GM19455 (cell line): ENCODE measurements around the gene HOXC12.

Experiments
- ATAC-seq: cut with Tn5 transposase; IDR thresholded peaks from one replicate; pipeline ENCODE4 v1.9.1; 2021; ENCODE audit not compliant: unreplicated experiment

The HOXC12 gene

DNA sequence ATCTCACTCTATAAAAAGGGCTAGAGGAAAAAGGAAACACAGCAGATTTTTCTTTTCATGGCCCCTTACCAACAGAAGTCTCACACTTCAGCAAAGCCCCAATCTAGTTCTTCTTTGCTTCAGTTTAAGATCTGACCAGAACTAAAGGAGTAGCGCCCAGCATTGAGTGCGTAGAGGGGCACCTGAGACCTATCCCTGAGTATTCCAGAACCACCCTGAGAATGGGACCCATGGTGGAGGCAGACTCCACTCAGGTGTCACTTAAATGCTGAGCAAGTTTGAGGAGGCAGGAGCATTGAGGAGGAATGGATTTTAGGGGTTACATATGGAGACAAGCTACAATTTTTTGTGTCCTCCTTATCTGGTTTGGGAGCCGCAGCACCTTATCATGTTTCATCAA is 16.4 kb downstream of the HOXC12 start:
- ATAC-seq = no peak

DNA sequence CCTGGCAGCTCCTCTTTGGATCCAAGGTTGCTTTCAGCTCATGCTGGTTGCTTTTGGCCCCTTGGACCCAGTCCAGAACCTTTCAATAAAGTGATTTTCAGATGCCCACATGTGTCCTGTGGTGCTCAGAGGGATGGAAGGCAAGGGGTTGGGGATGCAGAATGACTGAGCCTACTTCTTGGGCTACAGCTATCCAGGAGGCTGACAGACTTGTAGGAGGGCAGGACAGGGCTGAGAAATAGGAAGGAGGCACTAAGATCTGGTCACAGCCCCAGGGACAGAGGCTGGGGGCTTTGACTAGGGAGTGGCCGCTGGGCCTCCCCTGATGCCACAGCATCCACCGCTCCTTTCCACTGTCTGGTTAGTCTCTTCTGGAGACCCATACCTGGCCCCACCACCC is 17.0 kb downstream of the HOXC12 start:
- ATAC-seq = no peak

DNA sequence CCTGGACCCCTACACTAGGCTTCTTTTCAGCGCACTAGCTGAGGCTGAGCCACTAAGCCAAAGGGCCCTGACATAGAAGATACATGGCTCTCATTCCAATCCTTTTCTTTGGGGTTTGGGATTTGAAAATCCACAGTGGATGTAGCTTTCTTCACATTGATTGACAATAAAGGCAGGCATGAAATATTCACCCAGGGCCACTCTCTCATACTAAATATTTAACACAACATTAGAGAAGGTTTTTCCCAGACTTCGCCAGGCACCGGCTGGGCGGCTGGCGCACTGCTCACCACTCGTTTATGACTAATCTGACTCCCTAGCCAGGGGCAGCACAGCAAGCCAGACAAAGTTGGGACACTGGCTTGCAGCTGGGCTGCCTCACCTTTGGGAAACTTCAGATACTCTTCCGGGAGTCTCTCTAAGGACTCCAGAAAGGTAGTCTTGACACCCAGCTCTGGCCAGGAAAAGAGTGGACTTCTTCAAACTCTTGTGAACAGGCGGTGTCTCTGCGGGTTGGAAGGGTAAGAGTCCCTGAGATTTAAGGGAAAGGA is 17.5 kb downstream of the HOXC12 start:
- ATAC-seq = no peak

DNA sequence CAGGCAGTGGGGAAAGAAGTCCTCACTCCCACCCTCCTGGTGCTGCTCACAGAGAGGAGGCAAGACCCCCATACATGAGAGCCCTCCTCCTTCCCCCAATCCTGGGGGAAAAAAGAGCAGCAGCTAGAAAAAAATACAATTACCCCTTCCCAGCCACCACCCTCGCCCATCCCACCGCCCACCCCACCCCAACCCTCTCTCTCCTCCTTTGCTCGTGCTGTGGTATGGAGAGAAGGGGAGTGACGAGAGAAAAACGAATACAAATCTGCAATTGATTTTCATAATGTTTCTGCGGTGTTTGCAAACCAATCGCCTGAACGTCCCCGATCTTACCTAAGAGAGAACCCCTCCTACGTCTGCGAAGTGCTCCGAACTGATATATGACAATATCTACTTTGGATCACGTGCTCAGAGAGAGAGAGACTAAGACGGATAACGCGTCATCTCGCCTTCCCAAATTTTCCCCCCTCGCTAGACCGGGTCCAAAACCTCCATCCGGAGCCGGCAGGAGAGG is 18.1 kb downstream of the HOXC12 start, which contains the start of gene HOXC11:
Gene HOXC11, plus strand, starts transcription at position 405 of the 514 bp plus-strand sequence. CDS start 116 bp downstream, outside the sequence.
- no peak for ATAC-seq

DNA sequence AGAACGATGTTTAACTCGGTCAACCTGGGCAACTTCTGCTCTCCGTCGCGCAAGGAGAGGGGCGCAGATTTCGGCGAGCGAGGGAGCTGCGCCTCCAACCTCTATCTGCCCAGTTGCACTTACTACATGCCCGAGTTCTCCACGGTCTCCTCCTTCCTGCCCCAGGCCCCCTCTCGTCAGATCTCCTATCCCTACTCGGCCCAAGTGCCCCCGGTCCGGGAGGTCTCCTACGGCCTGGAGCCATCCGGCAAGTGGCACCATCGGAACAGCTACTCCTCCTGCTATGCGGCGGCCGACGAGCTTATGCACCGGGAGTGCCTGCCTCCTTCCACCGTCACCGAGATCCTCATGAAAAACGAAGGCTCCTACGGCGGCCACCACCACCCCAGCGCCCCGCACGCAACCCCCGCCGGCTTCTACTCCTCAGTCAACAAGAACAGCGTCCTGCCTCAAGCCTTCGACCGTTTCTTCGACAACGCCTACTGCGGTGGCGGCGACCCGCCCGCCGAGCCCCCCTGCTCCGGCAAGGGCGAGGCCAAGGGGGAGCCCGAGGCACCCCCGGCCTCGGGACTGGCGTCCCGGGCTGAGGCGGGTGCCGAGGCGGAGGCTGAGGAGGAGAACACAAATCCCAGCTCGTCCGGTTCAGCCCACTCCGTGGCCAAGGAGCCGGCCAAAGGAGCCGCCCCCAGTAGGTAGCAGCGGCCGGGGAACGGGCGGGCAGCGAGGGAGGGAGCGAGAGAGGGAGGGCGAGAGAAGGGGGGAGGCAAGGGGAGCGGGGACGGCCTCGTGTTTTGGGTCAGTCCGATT is 18.7 kb downstream of the HOXC12 start:
- ATAC-seq = no peak

DNA sequence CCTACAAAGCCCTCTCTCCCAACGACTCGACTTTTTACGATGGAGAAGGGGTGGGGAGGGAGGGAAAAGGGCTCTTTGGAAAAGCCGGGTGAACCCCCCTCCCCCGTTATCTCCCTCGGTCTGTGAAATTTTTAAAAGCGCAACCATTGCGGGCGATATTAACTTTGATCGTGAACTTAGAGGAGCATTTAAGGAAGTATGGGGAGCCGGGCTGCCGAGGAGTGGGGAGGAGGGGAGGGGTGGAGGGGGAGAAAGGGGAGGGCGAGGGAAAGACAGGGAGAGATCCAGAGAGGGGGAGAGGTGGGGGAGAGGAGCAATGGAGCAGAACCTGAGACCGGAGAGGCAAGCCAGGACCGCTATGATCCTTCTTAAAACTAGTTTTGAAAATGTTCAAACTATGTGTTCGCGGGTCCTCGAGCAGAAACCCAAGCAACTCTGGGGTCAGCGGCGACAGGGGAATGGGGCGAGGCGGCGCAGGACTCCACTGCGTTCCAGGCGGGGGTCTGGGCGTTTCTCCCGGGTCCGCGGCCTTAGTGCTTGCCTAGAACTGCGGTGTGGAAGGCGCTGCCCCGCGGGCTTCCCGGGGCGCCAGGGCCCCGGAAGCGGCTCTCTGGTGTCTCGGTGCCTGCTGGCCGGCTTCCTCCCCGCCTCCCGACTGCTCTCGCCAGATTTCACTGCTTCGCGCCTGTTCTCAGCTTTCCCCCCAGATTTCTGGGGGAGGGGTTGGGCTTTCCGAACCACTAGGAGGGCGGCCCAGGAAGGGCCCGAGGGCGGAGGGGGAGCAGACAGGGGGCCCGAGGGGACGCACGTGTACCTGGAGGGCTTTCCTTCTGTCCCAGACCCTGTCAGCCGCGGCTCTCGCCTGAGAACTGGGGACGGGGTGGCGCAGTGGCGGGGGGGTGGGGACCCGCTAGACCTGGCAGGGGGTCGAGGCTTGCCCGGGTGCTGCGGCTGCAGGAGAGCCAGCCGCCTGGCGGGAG is 19.7 kb downstream of the HOXC12 start, which contains the start of gene HOTAIR:
Gene HOTAIR, minus strand, starts transcription at position 871 of the 980 bp plus-strand sequence.
- ATAC-seq = no peak

DNA sequence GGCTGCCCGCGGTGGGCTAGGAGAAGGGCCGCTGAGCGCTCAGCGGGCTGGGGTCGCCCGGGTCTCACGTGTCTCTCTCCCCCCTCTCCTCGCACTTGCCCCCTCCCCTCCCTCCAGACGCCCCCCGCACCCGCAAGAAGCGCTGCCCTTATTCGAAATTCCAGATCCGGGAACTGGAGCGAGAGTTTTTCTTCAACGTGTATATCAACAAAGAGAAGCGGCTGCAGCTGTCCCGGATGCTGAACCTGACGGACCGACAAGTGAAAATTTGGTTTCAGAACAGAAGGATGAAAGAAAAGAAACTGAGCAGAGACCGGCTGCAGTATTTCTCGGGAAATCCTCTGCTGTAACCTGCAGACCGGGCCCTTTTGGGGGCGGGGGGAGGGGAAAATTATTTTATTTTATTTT is 20.4 kb downstream of the HOXC12 start:
- no peak for ATAC-seq

DNA sequence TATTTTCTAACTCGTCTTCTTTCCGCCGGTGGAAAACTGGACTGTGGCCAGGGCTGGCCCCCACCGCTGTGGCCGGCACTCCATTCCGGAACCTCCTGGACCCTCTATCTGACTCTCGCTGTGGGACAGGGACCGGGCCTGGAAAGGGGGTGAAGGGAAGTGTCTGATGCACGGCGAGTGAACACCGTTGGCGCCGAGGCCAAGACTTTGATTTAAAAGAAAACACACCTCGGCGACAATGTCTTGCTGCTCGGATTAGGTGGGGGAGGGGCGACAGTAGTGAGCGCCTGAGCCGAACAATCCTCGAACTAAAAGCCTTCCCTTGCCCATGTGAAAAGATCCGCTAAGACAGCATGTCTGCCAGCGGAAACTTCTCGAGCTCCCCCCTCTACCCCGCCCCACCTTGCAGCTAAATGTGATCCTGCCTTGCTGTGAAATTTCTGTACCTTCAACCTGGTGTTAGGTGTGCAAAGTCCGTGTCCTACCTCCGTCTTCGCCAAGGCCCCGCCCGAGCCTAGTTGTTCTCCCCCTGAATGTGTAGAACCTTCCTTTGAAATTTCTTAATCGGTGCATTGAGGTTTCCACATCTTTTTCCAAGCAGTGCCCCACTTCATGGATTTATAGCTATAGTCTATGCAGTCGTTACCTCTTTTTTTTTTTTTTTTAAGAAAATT is 20.9 kb downstream of the HOXC12 start:
- ATAC-seq = no peak

DNA sequence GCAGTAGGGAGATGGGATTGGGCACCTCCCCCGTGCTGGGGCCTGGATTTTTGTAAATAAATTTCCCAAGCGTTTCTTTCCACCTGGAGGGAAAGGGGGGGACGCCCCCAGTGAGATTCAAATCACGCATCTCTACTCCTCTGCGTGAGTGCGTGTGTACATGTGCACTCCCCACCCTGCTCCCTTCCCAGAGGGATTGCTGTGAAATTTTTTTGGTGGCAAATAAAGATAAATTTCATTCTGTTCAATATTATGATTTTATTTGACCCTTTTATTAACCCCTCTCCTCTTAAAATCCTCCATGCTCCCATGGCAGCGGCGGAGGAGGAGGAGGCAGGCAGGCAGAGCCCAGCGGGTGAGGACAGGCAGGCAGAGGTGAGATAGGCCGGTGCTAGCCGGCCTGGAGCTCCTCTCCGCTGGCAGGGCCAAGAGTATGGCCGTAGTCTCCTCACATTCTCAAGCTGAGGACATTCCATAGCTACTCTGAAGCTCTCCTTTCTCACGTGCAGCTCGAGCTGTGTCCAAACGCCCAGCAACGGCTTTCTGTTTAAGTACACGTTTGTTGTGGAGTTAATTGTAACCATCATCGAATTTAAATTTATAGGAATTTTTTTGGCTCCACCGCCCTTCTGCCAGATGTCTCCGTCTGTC is 21.6 kb downstream of the HOXC12 start:
- no peak for ATAC-seq

DNA sequence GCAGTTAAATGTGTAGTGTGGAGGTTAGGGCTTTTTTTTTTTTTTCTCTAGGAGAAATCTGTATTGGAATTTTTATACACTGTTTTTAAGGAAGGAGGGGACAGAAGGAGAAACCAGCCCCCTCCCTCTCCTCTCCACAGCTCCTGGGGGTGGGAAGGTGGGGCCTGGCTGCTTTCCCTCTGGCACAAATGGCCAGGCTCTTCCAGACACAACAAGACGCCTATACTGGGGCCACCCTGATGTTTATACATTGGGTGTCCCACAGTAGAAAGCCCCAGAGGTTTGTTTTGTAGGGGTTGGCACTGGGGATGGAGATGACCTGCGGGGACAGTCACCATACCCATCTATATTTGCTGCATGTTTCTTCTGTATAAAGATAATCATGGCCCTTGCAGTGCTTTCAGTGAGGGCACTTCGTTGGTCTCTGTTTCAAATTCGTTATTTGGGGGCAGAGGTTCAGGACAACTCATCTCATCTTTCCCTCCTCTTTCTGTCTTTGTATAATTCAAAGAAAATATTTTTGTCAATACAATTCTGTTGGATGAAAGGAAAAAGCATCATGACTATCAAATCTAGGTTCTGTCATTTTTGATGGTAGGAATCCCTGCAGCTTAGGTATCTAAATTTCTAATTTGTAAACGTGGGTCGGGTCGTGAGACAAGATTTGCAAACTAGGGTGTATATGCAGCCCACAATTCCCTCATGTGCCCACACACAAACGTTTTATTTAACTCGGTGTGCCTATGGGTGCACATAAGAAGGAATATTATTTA is 22.3 kb downstream of the HOXC12 start:
- no peak for ATAC-seq

DNA sequence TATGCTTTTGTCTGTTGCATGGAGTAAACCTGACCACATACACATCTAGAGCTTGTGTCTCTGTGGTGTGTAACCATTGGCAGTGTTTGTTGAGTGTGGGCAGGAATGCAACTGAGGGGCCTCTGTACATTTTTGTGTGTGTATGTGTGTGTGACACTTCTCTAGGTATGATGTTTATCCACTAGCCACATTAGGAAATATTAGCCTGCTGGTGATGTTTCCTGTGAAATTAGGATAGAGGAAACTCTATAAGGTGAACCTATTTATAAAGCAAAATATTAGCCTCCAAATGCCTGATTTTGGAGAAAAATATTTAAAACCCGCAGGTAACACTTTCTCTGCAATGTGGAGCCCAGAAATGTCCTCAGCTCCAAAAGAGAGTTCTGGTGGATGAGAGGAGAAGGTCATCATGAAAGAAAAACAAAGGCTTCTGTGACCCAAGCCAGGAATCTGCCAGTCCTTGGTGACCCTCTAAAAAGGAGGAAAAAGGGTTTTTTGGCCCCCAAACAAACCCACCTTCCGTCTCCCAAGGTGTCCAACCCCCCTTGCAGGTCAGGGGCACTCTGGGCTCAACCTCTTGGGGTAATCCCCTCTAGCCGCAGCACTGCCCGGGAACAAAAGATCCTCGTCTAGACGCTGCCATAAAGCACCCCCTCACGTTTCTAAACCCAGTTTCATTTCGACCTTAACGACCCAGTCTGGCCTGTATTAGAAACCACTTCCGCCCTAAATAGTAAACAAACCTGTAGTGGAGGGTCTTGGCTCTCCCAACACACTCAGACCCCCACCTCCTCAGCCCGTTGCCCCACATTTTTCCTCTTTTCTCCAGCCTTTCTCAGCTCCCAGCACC is 23.1 kb downstream of the HOXC12 start:
- ATAC-seq = no peak

DNA sequence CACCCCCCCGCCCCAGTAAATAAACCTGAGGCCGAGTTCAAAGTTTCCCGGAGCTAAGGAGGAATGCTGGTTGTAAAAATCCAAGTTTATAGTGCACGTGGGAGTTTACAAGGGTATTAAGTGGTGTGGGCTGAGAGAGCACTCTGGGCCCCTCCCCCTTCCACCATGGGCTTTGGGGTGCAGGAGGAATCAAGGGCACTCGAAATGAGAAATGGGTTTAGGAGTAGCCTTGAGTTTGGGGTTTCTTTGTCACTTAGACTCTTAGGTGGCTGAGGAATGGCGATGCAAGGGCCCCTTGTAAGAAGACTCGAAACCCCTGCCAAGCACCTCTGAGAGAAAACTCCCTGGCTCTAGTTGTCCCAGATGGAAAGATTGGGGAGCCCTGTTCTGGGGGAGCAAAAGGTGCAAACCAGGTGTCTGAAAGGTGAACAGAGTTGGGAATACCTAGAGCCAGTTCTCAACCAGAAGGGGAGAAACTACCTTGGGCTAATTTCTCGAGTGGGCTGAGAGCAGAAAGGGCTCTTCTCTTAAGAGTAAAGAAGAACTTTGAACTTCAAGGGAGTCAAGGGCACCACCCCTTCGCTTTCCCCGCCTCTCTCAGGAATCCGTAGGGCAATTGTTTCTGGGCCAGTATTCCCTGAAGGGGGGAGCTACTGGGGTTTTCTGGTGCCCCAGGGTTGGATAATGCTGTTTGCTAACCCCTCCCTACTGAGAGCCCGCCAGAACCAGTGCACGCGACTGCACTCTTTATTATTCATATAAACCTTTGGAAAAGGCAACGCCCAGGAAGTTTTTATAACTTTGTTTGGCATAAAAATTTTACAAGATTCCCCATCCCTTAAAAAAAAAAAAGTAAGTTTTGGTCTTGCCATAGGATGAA is 24.0 kb downstream of the HOXC12 start:
- no peak for ATAC-seq

DNA sequence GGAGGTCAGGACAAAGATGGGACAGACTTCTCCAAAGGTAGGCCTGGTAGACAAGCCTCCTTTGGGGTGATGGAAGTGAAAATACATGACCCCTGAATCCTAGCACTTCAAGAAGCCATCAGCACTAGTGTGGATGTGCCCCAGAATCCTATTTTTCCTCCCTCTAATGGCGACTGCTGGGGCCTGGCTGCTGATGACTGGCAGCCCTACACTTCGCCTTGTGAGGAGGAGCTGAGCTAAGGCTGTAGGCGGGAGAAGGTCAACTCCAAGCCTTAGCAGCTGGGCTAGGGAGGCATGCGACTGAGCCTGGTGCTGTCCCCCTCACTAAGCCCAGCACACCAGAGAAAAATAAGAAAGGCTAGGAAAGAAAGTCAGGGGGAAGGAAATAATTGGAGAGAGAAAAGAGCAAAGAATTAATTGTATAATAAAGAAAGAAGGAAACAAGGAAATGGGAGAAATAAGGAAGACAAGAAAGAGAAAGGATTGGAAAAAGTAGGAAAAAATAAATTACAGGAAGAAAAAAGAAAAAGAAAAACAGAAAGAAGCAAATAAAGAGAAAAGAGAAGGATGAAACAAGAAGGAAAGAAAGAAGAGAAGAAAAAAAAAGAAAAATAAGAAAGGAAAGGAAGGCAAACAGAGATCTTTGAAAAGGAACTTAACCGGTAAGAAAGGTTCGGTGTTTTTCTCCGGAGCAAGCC is 25.6 kb downstream of the HOXC12 start:
- ATAC-seq = no peak

DNA sequence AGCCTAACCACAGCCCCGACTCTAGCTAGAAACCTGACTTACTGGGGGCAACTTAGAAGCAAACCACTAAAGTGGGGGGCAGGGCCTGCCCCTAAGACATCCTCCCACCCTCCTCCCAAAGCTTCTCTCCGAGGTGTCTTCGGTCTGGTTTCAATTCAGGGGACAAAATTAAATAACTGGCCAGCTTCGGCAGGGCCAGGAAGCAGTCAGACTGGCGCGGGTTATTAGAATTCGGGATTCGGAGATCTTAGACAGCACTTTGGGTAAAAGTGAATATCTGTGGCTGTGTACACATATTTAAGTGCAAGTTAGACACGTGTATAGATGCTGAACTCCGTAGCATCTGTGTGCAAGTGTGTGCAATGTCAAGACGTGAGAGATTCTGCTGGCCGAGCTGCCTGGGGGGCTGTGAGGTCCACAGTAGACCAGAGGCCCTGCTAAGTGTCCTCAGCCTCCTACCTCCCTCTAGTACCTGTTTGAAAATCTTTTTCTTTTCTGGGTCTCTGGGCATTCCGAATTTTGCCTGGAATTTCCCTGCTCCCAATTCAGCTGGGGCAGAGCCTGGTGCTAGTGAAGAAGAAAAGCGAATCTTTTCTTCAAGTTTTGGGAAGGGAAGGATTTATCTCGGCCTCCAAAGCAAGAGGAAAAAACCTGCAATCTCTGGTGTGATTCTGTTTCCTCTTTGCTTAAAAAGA is 26.2 kb downstream of the HOXC12 start:
- no peak for ATAC-seq

DNA sequence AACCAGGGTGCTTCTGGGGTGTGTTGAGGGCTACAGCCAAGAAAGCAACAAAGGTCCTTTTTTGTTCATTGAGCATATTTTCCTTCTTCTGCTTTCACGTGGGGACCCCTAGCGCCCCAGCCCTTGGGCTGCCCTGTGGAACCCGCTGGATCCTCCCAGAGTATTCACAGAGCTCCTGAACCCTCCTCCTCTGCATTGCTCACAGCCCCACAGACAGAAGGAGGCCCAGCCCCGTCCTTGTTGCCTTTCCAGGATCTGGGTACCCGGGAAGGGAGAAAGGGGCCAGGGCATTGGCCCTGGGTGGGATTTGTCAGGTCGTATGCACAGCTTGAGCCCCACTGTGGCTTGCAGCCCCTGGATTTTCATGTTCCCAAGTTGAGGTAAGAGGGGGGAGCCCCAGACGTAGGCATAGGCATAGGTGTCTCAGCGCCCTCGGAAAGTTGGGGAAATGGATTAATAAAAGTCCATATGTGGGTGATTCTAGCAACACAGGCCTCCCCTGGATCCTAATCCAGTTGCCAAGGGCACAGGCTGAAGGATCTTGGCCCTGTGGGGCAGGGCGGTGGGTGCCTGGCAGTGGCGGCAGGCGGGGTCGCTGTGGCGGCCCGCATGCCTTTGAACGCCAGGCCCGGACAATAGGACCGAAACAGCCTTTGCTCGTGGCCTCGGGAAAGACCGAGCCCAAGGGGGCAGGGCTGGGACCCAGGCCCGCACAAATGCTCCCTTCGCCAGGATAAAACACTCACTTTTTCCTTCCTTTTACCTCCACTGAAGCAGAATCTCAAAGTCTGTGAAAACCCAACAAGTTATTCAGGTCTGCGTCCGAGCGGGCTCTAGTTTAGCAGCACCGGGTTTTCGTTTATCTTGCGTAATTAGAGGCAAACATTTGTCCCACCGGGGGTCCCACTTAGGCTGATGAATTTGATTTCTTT is 27.2 kb downstream of the HOXC12 start:
- ATAC-seq = no peak
